Fibroblast of lung (primary cell): ENCODE results near the gene PDLIM7. TPM values are rescaled to one million over a fixed set of nuclear protein-coding genes. Genes with fewer than 3 reads are reported as not detected.

Experiments used
- DNase-seq, 2 donors: peaks; one replicate each; pipeline versions ENCODE4 v3.0.0 to v3.0.0-alpha.2; 2010; ENCODE audit warnings: low read depth in 2 of 2
- H2AFZ ChIP-seq: 2 replicates; pipeline ENCODE4 v1.5.1; 2012; ENCODE audit warnings: low read length, control low read depth, inconsistent platforms
- H3K27ac ChIP-seq: 2 replicates; pipeline ENCODE4 v1.5.1; 2011; ENCODE audit warnings: low read length, control low read depth; ENCODE audit not compliant: insufficient read depth
- H3K27me3 ChIP-seq: 2 replicates; pipeline ENCODE4 v1.5.1; 2011; ENCODE audit warnings: mild to moderate bottlenecking, low read length; ENCODE audit not compliant: control insufficient read depth, insufficient read depth
- H3K36me3 ChIP-seq: 2 replicates; pipeline ENCODE4 v1.5.1; 2011; ENCODE audit warnings: low read length; ENCODE audit not compliant: control insufficient read depth, insufficient read depth
- H3K4me1 ChIP-seq: 2 replicates; pipeline ENCODE4 v1.5.1; 2011; ENCODE audit warnings: low read length; ENCODE audit not compliant: control insufficient read depth, insufficient read depth; ENCODE audit errors: extremely low read depth
- H3K4me2 ChIP-seq: 2 replicates; pipeline ENCODE4 v1.5.1; 2011; ENCODE audit warnings: low read length, control low read depth; ENCODE audit not compliant: insufficient read depth; ENCODE audit errors: extremely low read depth
- H3K4me3 ChIP-seq, 4 experiments: fragments of 200-600 bp in 1 of 4; sonication (generic) in 1 of 4; replicated peaks in 1 of 4; 2 replicates each; pipeline ENCODE4 v1.5.1; 2011 to 2016; ENCODE audit warnings: low read length in 4 of 4, low read depth in 3 of 4, mild to moderate bottlenecking in 3 of 4, control low read depth in 2 of 4, inconsistent platforms in 1 of 4, mixed read lengths in 1 of 4; ENCODE audit not compliant: insufficient read depth in 1 of 4; ENCODE audit errors: control extremely low read depth in 1 of 4
- H3K79me2 ChIP-seq: 2 replicates; pipeline ENCODE4 v1.5.1; 2012; ENCODE audit warnings: mild to moderate bottlenecking, low read length, inconsistent platforms; ENCODE audit not compliant: control insufficient read depth, insufficient read depth
- H3K9ac ChIP-seq: 2 replicates; pipeline ENCODE4 v1.5.1; 2011; ENCODE audit warnings: mild to moderate bottlenecking, low read length, control low read depth; ENCODE audit not compliant: insufficient read depth
- H3K9me3 ChIP-seq: 2 replicates; pipeline ENCODE4 v1.5.1; 2012; ENCODE audit warnings: low read depth, low read length; ENCODE audit not compliant: control insufficient read depth, insufficient read depth
- H4K20me1 ChIP-seq: 2 replicates; pipeline ENCODE4 v1.5.1; 2011; ENCODE audit warnings: low read length; ENCODE audit not compliant: control insufficient read depth, insufficient read depth; ENCODE audit errors: extremely low read depth
- CTCF ChIP-seq, 2 donors: IDR thresholded peaks in 1 of 2; conservative IDR thresholded peaks in 1 of 2; 1 replicate in 1 of 2; 2 replicates in 1 of 2; pipeline ENCODE4 v1.5.1; 2011 to 2012; ENCODE audit warnings: low read length in 2 of 2, control low read depth in 1 of 2, inconsistent platforms in 1 of 2, low read depth in 1 of 2, mild to moderate bottlenecking in 1 of 2
- EZH2 ChIP-seq: IDR thresholded peaks from 2 replicates; pipeline ENCODE4 v1.5.1; 2012; ENCODE audit warnings: low read length, control low read depth, mild to moderate bottlenecking; ENCODE audit errors: missing control alignments
- polyA plus RNA-seq, 2 donors: library from polyadenylated mRNA; depleted of rRNA in 1 of 2; stranded (reverse) in 1 of 2; unstranded in 1 of 2; fragments of >200 nt; gene quantifications; 2 replicates each; pipeline ENCODE4 v1.2.1, GENCODE V29; 2011 to 2012; ENCODE audit warnings: missing spikeins in 1 of 2
- total RNA-seq: library from RNA; depleted of rRNA; stranded (reverse); fragments of >200 nt; gene quantifications from 2 replicates; pipeline ENCODE4 v1.2.1, GENCODE V29; 2014

The PDLIM7 gene
- total and polyA plus RNA-seq, 2 donors (not counting 1 experiment from before 2014, with no cell fraction given) = 65.2 to 245 TPM

- no peak for DNase-seq
- H3K27me3 ChIP-seq = no peaks in the 10 kb centered on the region
These were observed 7.7 kb upstream of the PDLIM7 start for GRCh38 chr5:177505075-177505474.

GRCh38 chr5:177504086-177505056 lies 7.0 kb upstream of the PDLIM7 start:
- no peaks in the 10 kb centered on the region for H3K27me3 ChIP-seq
- no peaks in the 10 kb centered on the region for H3K79me2 ChIP-seq
- H3K27ac ChIP-seq = no peak overlapping the region
- no peaks in the 10 kb centered on the region for H4K20me1 ChIP-seq
- no peaks in the 10 kb centered on the region for H3K9me3 ChIP-seq
- no peak overlapping the region for H3K4me3 ChIP-seq
- no peak overlapping the region for H2AFZ ChIP-seq
- H3K36me3 ChIP-seq = peaks cover 5% of the 10 kb centered on the region
- H3K4me2 ChIP-seq = no peak overlapping the region
- H3K9ac ChIP-seq = no peak overlapping the region
- TF ChIP-seq EZH2 (no peak), CTCF (conservative IDR thresholded peaks at IDR 0.05 in 1 of 2, IDR thresholded peaks at IDR 0.05 in 1 of 2; ENCODE audit: low read depth in 1 of 2, low read length in 2 of 2) (no peak)
- H3K4me1 ChIP-seq = peaks cover 11% of the 10 kb centered on the region
- no peak for DNase-seq

More at GRCh38 chr5:177505075-177505474, 7.7 kb upstream of the PDLIM7 start:
- Histone ChIP-seq H2AFZ (no peak overlapping the region), H3K36me3 (peaks cover 5% of the 10 kb centered on the region), H3K4me1 (peaks cover 8% of the 10 kb centered on the region), H3K4me3 (no peak overlapping the region), H3K9ac (no peak overlapping the region), H3K79me2 (no peaks in the 10 kb centered on the region), H3K27ac (no peak overlapping the region), H3K4me2 (no peak overlapping the region), H3K9me3 (no peaks in the 10 kb centered on the region), H4K20me1 (no peaks in the 10 kb centered on the region)
- TF ChIP-seq CTCF (conservative IDR thresholded peaks at IDR 0.05 in 1 of 2, IDR thresholded peaks at IDR 0.05 in 1 of 2; ENCODE audit: low read depth in 1 of 2, low read length in 2 of 2) (no peak), EZH2 (no peak)

- H3K27me3 ChIP-seq = no peaks in the 10 kb centered on the region
- TF ChIP-seq EZH2 (no peak), CTCF (conservative IDR thresholded peaks at IDR 0.05 in 1 of 2, IDR thresholded peaks at IDR 0.05 in 1 of 2; ENCODE audit: low read depth in 1 of 2, low read length in 2 of 2) (no peak)
- H3K36me3 ChIP-seq = peaks cover 5% of the 10 kb centered on the region
- H3K4me2 ChIP-seq = no peak overlapping the region
- H3K79me2 ChIP-seq = no peaks in the 10 kb centered on the region
- no peak for DNase-seq
- no peak overlapping the region for H3K27ac ChIP-seq
- H2AFZ ChIP-seq = no peak overlapping the region
- H3K9me3 ChIP-seq = no peaks in the 10 kb centered on the region
- no peaks in the 10 kb centered on the region for H4K20me1 ChIP-seq
- H3K4me1 ChIP-seq = peaks cover 12% of the 10 kb centered on the region
- no peak overlapping the region for H3K9ac ChIP-seq
- no peak overlapping the region for H3K4me3 ChIP-seq
These were observed 6.1 kb upstream of the PDLIM7 start for GRCh38 chr5:177503351-177504085.
